NB4 (cell line): Measurements from ENCODE around the gene ABHD17A.

Experiments
- TF ChIP-seq, protein P1 (sequence below): IDR thresholded peaks from one replicate; pipeline ENCODE4 v1.5.1; 2012; ENCODE audit warnings: low read depth, low read length
- TF ChIP-seq, protein P2 (sequence below): IDR thresholded peaks from 2 replicates; pipeline ENCODE4 v1.6.1; 2011; ENCODE audit warnings: low read depth, low read length

DNA sequence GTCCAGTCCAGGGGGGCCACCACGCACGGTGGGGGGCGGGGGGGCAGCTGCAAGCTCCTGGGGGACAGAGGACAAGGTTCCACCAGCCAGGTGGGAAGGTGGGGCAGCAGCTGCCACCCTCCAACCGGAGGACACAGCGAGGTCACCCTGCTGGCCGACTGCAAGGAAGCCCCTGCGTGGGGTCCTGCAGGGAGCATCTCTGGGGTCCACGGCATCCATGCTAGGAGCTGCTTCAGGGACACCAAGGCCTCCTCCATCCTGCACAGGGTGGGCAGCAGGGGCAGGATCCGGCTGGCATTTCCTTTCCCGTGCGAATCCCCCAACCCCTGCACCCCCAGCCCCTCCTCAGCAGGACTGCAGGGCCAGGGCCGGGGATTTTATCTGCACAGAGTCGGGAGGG lies 13.7 kb downstream of the ABHD17A start:
- TF ChIP-seq, protein P1, sequence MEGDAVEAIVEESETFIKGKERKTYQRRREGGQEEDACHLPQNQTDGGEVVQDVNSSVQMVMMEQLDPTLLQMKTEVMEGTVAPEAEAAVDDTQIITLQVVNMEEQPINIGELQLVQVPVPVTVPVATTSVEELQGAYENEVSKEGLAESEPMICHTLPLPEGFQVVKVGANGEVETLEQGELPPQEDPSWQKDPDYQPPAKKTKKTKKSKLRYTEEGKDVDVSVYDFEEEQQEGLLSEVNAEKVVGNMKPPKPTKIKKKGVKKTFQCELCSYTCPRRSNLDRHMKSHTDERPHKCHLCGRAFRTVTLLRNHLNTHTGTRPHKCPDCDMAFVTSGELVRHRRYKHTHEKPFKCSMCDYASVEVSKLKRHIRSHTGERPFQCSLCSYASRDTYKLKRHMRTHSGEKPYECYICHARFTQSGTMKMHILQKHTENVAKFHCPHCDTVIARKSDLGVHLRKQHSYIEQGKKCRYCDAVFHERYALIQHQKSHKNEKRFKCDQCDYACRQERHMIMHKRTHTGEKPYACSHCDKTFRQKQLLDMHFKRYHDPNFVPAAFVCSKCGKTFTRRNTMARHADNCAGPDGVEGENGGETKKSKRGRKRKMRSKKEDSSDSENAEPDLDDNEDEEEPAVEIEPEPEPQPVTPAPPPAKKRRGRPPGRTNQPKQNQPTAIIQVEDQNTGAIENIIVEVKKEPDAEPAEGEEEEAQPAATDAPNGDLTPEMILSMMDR, result no peak
- TF ChIP-seq, protein P2, sequence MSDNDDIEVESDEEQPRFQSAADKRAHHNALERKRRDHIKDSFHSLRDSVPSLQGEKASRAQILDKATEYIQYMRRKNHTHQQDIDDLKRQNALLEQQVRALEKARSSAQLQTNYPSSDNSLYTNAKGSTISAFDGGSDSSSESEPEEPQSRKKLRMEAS, result no peak
